PFSK-1 (cell line): ENCODE data around the gene CORIN.

ENCODE experiments used
- FOXP2 ChIP-seq: optimal IDR thresholded peaks from 2 replicates; pipeline ENCODE3; 2011; ENCODE audit warnings: borderline replicate concordance, control low read depth, inconsistent platforms; ENCODE audit not compliant: insufficient read depth; ENCODE audit errors: extremely low read length, extremely low read depth
- POLR2AphosphoS5 ChIP-seq: IDR thresholded peaks from 2 replicates; pipeline ENCODE4 v1.6.1; 2012; ENCODE audit warnings: low read depth, mild to moderate bottlenecking, control low read depth, low read length, moderate library complexity
- REST ChIP-seq, 2 experiments: IDR thresholded peaks; 2 replicates each; pipeline versions ENCODE4 v1.6.1 to v1.8.0; 2011 to 2012; ENCODE audit warnings: low read depth in 2 of 2, low read length in 2 of 2, control low read depth in 1 of 2, inconsistent platforms in 1 of 2, mild to moderate bottlenecking in 1 of 2, moderate library complexity in 1 of 2; ENCODE audit not compliant: insufficient read depth in 1 of 2
- SIN3A ChIP-seq: IDR thresholded peaks from 2 replicates; pipeline ENCODE4 v1.6.1; 2012; ENCODE audit warnings: mild to moderate bottlenecking, low read length, moderate library complexity, borderline replicate concordance; ENCODE audit not compliant: insufficient read depth
- TAF1 ChIP-seq: IDR thresholded peaks from 2 replicates; pipeline ENCODE4 v1.6.1; 2012; ENCODE audit warnings: low read length, control low read depth, borderline replicate concordance; ENCODE audit not compliant: insufficient read depth

CORIN gene

GRCh38 chr4:47714269-47714668, 123.6 kb downstream of the CORIN start:
- TF ChIP-seq FOXP2 (no peak), POLR2AphosphoS5 (no peak), SIN3A (no peak), REST (IDR thresholded peaks at IDR 0.05; ENCODE audit: insufficient read depth in 1 of 2, low read depth in 2 of 2, low read length in 2 of 2) (no peak), TAF1 (no peak)

GRCh38 chr4:47713129-47713834, 124.6 kb downstream of the CORIN start:
- TF ChIP-seq TAF1 (no peak), SIN3A (no peak), REST (IDR thresholded peaks at IDR 0.05; ENCODE audit: insufficient read depth in 1 of 2, low read depth in 2 of 2, low read length in 2 of 2) (no peak), FOXP2 (no peak), POLR2AphosphoS5 (no peak)

GRCh38 chr4:47711646-47712045, 126.2 kb downstream of the CORIN start:
- TF ChIP-seq REST (IDR thresholded peaks at IDR 0.05; ENCODE audit: insufficient read depth in 1 of 2, low read depth in 2 of 2, low read length in 2 of 2) (no peak), POLR2AphosphoS5 (no peak), SIN3A (no peak), FOXP2 (no peak), TAF1 (no peak)

GRCh38 chr4:47711183-47711582, 126.7 kb downstream of the CORIN start:
- TF ChIP-seq REST (IDR thresholded peaks at IDR 0.05; ENCODE audit: insufficient read depth in 1 of 2, low read depth in 2 of 2, low read length in 2 of 2) (no peak), SIN3A (no peak)

- TF ChIP-seq SIN3A, result no peak
- TF ChIP-seq REST (IDR thresholded peaks at IDR 0.05; ENCODE audit: insufficient read depth in 1 of 2, low read depth in 2 of 2, low read length in 2 of 2), result no peak
- no peak for TF ChIP-seq TAF1
- no peak for TF ChIP-seq FOXP2
- no peak for TF ChIP-seq POLR2AphosphoS5
These were observed 132.4 kb downstream of the CORIN start for GRCh38 chr4:47705326-47705981.
